MV-4-11 (cell line): ENCODE data around the gene TNIK.

ENCODE experiments used
- DNase-seq: peaks from one replicate; lab custom pipeline; 2025; lab: John Stamatoyannopoulos, UW

TNIK gene

GRCh38 chr3:171088964-171089754, 371.0 kb downstream of the TNIK start:
- peak; percentile 22 for DNase-seq

- no peak for DNase-seq
Observed at GRCh38 chr3:171088496-171088895, 371.7 kb downstream of the TNIK start.

GRCh38 chr3:171086914-171087313, 373.3 kb downstream of the TNIK start:
- no peak for DNase-seq

- no peak for DNase-seq
Observed at GRCh38 chr3:171077261-171077660, 382.9 kb downstream of the TNIK start.

GRCh38 chr3:171072432-171072831, 387.8 kb downstream of the TNIK start:
- peak; percentile 32 for DNase-seq

GRCh38 chr3:171068658-171069057, 391.5 kb downstream of the TNIK start:
- no peak for DNase-seq

- no peak for DNase-seq
Observed at GRCh38 chr3:171066206-171066605, 394.0 kb downstream of the TNIK start.

- no peak for DNase-seq
Observed at GRCh38 chr3:171065732-171066131, 394.5 kb downstream of the TNIK start.

GRCh38 chr3:171064461-171064860, 395.7 kb downstream of the TNIK start:
- DNase-seq = no peak

- no peak for DNase-seq
Observed at GRCh38 chr3:171061749-171062148, 398.5 kb downstream of the TNIK start.

- DNase-seq = no peak
Observed at GRCh38 chr3:171059978-171060377, 400.2 kb downstream of the TNIK start.

GRCh38 chr3:171058873-171059603, 401.2 kb downstream of the TNIK start:
- no peak for DNase-seq

GRCh38 chr3:171058058-171058457, 402.1 kb downstream of the TNIK start:
- no peak for DNase-seq

GRCh38 chr3:171057072-171057471, 403.1 kb downstream of the TNIK start:
- DNase-seq = no peak

- no peak for DNase-seq
Observed at GRCh38 chr3:171056528-171056927, 403.7 kb downstream of the TNIK start.

GRCh38 chr3:171055336-171056178, 404.6 kb downstream of the TNIK start:
- no peak for DNase-seq

- no peak for DNase-seq
Observed at GRCh38 chr3:171054921-171055320, 405.3 kb downstream of the TNIK start.

- DNase-seq = no peak
Observed at GRCh38 chr3:171054231-171054630, 406.0 kb downstream of the TNIK start.

GRCh38 chr3:171049861-171050444, 410.3 kb downstream of the TNIK start:
- peak; percentile 28 for DNase-seq

GRCh38 chr3:171046760-171047159, 413.4 kb downstream of the TNIK start:
- no peak for DNase-seq

GRCh38 chr3:171044835-171045793, 415.1 kb downstream of the TNIK start:
- DNase-seq = no peak
